ENCODE results near the gene MAST3. TPM values are rescaled to one million over a fixed set of nuclear protein-coding genes. Genes with fewer than 3 reads are reported as not detected.

MAST3 gene
- total RNA-seq, 1 experiment from 2014 or later: 10.4 TPM

- H3K27ac ChIP-seq (ENCODE audit: insufficient read length, low read depth, low read length): no peak overlapping the region
- H3K27me3 Mint-ChIP-seq (ENCODE audit: low read depth): no peaks in the 10 kb centered on the region
- H2BK15ac ChIP-seq (ENCODE audit: low read depth, low read length): no peak overlapping the region
- peaks cover 4 to 21% of the 10 kb centered on the region in 2 experiments; a peak in 2 of 4 replicates for H3K4me1 Mint-ChIP-seq
- H2BK120ac ChIP-seq (ENCODE audit: low read depth, low read length, poor library complexity, severe bottlenecking): no peak overlapping the region
- H4K20me1 ChIP-seq (ENCODE audit: control insufficient read depth, insufficient read depth, insufficient read length): peaks cover under 1% of the 10 kb centered on the region
- H4K91ac ChIP-seq (ENCODE audit: insufficient read length, low read depth, low read length): no peak overlapping the region
- TF ChIP-seq CTCF (conservative IDR thresholded peaks at IDR 0.05): no peak
- H2BK12ac ChIP-seq (ENCODE audit: insufficient read length, low read depth, low read length): no peak overlapping the region
- no peak overlapping the region for H3K14ac ChIP-seq (ENCODE audit: insufficient read depth, low read length)
- 0 out of 2 replicates have a peak, but pooled peaks cover 2% of the 10 kb centered on the region for H3K4me1 ChIP-seq (ENCODE audit: insufficient read depth, low read length)
- no CpG with 5 or more reads among the region's 13 CpGs for WGBS (ENCODE audit: extremely low coverage, insufficient read length, low lambda C conversion rate)
- H2AK5ac ChIP-seq (ENCODE audit: insufficient read length, low read length): no peak overlapping the region
- no peak overlapping the region for H3K27ac Mint-ChIP-seq
- no peak overlapping the region for H4K5ac ChIP-seq (ENCODE audit: insufficient read length, low read depth, low read length)
- H3K23me2 ChIP-seq (ENCODE audit: insufficient read length, low read depth, low read length, poor library complexity, severe bottlenecking): peaks cover 3% of the 10 kb centered on the region
- H3K18ac ChIP-seq (ENCODE audit: insufficient read length, low read depth, low read length): no peak overlapping the region
- H3K4me2 ChIP-seq (ENCODE audit: insufficient read depth, insufficient read length, low read length): no peak overlapping the region
- H3K9ac ChIP-seq (ENCODE audit: extremely low read depth, insufficient read length, low read length): no peak overlapping the region
- H3K27me3 ChIP-seq (ENCODE audit: insufficient read depth, low read length): no peaks in the 10 kb centered on the region
- no peak overlapping the region for H3K23ac ChIP-seq (ENCODE audit: insufficient read length, low read depth, low read length)
- no peak overlapping the region for H3K56ac ChIP-seq (ENCODE audit: insufficient read length, low read depth, low read length)
- H3T11ph ChIP-seq (ENCODE audit: low read length): no peak overlapping the region
- no peak for DNase-seq
- H3K9me3 ChIP-seq (ENCODE audit: control insufficient read depth, low read depth, low read length): no peaks in the 10 kb centered on the region
- H3K36me3 Mint-ChIP-seq (ENCODE audit: insufficient read depth in 1 of 3, low read depth in 3 of 3): peaks cover 19 to 36% (median 33%) of the 10 kb centered on the region in 3 experiments; a peak in 6 of 7 replicates
- H3K4me3 Mint-ChIP-seq: peak overlapping the region in 1 of 2 experiments; percentile 61; a peak in 1 of 5 replicates
- H3K4ac ChIP-seq (ENCODE audit: low read depth, low read length): no peak overlapping the region
- H3K9me3 Mint-ChIP-seq: no peaks in the 10 kb centered on the region
- H4K8ac ChIP-seq (replicated peaks; ENCODE audit: insufficient read length, low read depth, low read length): no peak overlapping the region
- H2BK5ac ChIP-seq (ENCODE audit: insufficient read length, low read length): no peak overlapping the region
- H2AFZ ChIP-seq (ENCODE audit: low read length): no peak overlapping the region
- no peak overlapping the region for H2BK20ac ChIP-seq (ENCODE audit: low read depth, low read length, poor library complexity, severe bottlenecking)
- H3K79me2 ChIP-seq (ENCODE audit: insufficient read depth, low read length): no peaks in the 10 kb centered on the region
- H3K79me1 ChIP-seq (ENCODE audit: insufficient read depth, low read depth, low read length, poor library complexity, severe bottlenecking): no peaks in the 10 kb centered on the region
These were observed 63.0 kb downstream of the MAST3 start for GRCh38 chr19:18160493-18160970.

All from H9 (cell line).